Lung (tissue), 12 donors: Measurements from ENCODE around the gene WWTR1. TPM values are rescaled to one million over a fixed set of nuclear protein-coding genes. Genes with fewer than 3 reads are reported as not detected.

Experiments
- ATAC-seq: fragments of 200-7000 bp; cut with Tn5 transposase; one replicate; pipeline ENCODE4 v1.9.1; 2020; ENCODE audit warnings: moderate number of reproducible peaks; ENCODE audit not compliant: insufficient read depth, low FRiP score
- DNase-seq, 3 donors: peaks; one replicate each; pipeline ENCODE4 v3.0.0-alpha.2; 2013 to 2017
- H3K27ac ChIP-seq, 2 donors: one replicate each; pipeline ENCODE4 v1.5.1; 2013; ENCODE audit warnings: mild to moderate bottlenecking in 2 of 2, moderate library complexity in 2 of 2, control low read depth in 1 of 2, inconsistent platforms in 1 of 2, low read depth in 1 of 2, low read length in 1 of 2
- H3K27me3 ChIP-seq, 3 donors: one replicate each; pipeline ENCODE4 v1.5.1; 2013; ENCODE audit warnings: low read length in 2 of 3; ENCODE audit not compliant: control insufficient read depth in 3 of 3, insufficient read depth in 3 of 3
- H3K36me3 ChIP-seq, 4 donors: one replicate each; pipeline ENCODE4 v1.5.1; 2013; ENCODE audit warnings: low read length in 4 of 4, mild to moderate bottlenecking in 1 of 4, moderate library complexity in 1 of 4; ENCODE audit not compliant: control insufficient read depth in 4 of 4, insufficient read depth in 4 of 4
- H3K4me1 ChIP-seq, 5 donors: one replicate each; pipeline ENCODE4 v1.5.1; 2013; ENCODE audit warnings: low read length in 5 of 5, mild to moderate bottlenecking in 2 of 5, moderate library complexity in 1 of 5; ENCODE audit not compliant: control insufficient read depth in 5 of 5, insufficient read depth in 5 of 5
- H3K4me3 ChIP-seq: one replicate; pipeline ENCODE4 v1.5.1; 2013; ENCODE audit warnings: mild to moderate bottlenecking, control low read depth, moderate library complexity
- H3K9ac ChIP-seq, 2 donors: one replicate each; pipeline ENCODE4 v1.5.1; 2013; ENCODE audit warnings: low read length in 2 of 2, control low read depth in 1 of 2; ENCODE audit not compliant: insufficient read depth in 1 of 2
- H3K9me3 ChIP-seq, 4 donors: one replicate each; pipeline ENCODE4 v1.5.1; 2013; ENCODE audit warnings: low read length in 3 of 4, mild to moderate bottlenecking in 1 of 4, moderate library complexity in 1 of 4; ENCODE audit not compliant: control insufficient read depth in 4 of 4, insufficient read depth in 3 of 4
- WGBS, 2 donors: extraction: QIAGEN DNeasy Blood & Tissue Kit; methylation state at CpG; one replicate each; pipeline ENCODE4 v1.1.7; 2013; 5-methylcytosine and 5-hydroxymethylcytosine counted together
- polyA plus RNA-seq, 2 donors: library from polyadenylated mRNA; stranded (reverse); fragments of 200-250 nt; gene quantifications; one replicate each; pipeline ENCODE4 v1.2.1, GENCODE V29; 2013
- total RNA-seq, 2 donors: library from RNA; depleted of rRNA in 1 of 2; stranded (reverse); fragments of >200 nt in 1 of 2; gene quantifications; one replicate each; pipeline ENCODE4 v1.2.1, GENCODE V29; 2014 to 2021
- TF ChIP-seq, protein P1 (sequence below): IDR thresholded peaks from 2 replicates; pipeline ENCODE4 v1.5.1; 2012; ENCODE audit warnings: mild to moderate bottlenecking; ENCODE audit errors: control extremely low read depth, extremely low read depth
- donor health status: control.
- donor health status: control.
- donor health status: Bipolar disorder and iron deficiency.
- donor health status: healthy.
- donor health status: DM: yes; HTN: yes; CAD: no.

Gene WWTR1
- total and polyA plus RNA-seq, 4 donors, result 29.3 to 186 (median 63.4) TPM

DNA sequence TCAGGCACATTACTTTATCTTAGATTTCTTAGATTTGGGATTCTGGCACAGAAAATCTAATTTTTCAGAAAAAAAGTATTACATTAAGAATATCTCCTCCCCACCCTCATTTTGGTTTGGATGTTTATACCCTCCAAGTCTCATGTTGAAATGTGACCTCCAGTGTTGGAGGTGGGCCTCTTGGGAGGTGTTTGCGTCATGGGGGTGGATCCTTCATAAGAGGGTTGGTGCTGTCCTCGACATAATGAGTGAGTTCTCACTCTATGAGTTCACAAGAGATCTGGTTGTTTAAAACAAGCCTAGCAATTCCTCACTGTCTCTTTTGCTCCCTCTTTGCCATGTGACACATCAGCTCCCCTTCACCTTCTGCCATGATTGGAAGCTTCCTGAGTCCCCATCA, 45.6 kb upstream of the WWTR1 start:
- no peak overlapping the region for H3K9ac ChIP-seq
- H3K27me3 ChIP-seq, result no peaks in the 10 kb centered on the region
- 82 to 89% methylated on average over 2 of the region's 2 CpGs for WGBS, 2 donors
- peaks cover 0 to 6% (median 1%) of the 10 kb centered on the region in 4 donors for H3K9me3 ChIP-seq
- TF ChIP-seq, protein P1, sequence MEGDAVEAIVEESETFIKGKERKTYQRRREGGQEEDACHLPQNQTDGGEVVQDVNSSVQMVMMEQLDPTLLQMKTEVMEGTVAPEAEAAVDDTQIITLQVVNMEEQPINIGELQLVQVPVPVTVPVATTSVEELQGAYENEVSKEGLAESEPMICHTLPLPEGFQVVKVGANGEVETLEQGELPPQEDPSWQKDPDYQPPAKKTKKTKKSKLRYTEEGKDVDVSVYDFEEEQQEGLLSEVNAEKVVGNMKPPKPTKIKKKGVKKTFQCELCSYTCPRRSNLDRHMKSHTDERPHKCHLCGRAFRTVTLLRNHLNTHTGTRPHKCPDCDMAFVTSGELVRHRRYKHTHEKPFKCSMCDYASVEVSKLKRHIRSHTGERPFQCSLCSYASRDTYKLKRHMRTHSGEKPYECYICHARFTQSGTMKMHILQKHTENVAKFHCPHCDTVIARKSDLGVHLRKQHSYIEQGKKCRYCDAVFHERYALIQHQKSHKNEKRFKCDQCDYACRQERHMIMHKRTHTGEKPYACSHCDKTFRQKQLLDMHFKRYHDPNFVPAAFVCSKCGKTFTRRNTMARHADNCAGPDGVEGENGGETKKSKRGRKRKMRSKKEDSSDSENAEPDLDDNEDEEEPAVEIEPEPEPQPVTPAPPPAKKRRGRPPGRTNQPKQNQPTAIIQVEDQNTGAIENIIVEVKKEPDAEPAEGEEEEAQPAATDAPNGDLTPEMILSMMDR, result no peak
- no peak overlapping the region for H3K4me3 ChIP-seq
- H3K4me1 ChIP-seq, result peaks cover 0 to 29% (median 2%) of the 10 kb centered on the region in 5 donors
- no peaks in the 10 kb centered on the region for H3K36me3 ChIP-seq
- DNase-seq (no peak), ATAC-seq (no peak)
- no peak overlapping the region for H3K27ac ChIP-seq

DNA sequence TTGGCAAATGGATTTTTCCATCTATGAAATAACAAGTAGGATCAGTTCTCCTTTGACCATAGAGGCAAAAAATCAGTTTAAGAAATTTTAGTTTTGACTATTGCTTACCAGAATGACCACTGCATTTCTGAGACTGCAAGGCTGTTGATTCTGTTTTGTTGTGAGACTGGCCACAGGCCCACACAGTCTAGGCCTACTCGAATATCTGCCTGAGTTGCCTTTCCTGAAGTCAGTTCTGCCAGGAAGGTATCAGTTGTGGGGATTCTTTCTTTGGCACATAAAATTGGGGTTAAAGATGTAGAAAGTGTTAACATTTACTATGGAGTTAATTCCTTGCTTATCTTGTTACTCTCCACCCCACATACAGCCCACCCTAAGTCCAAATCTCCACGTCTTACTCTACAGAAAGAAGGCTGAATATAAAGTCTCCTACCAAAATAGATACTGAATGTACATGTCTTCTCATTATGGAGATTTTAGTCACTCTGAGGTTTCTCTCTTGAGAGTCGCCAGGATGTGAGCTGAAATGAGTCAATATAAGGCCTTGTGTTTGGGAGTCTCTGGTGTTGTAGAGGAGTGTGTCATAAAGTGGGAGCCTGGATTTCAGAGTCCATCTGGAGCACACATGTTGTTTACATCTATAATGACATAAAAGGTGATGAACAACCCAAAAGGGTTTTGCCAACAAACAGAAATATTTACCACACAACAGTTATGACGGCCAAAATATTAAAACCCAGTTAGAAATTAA, 45.0 kb upstream of the WWTR1 start:
- DNase-seq (peak in 2 of 3 donors; percentile 43 to 46), ATAC-seq (no peak)
- no peak overlapping the region for H3K9ac ChIP-seq
- H3K4me3 ChIP-seq, result no peak overlapping the region
- peaks cover 0 to 29% (median 2%) of the 10 kb centered on the region in 5 donors for H3K4me1 ChIP-seq
- no peaks in the 10 kb centered on the region for H3K27me3 ChIP-seq
- WGBS, 2 donors, result 90 to 93% methylated on average over 4 of the region's 4 CpGs
- peak overlapping the region in 1 of 2 donors; percentile 1 for H3K27ac ChIP-seq
- H3K36me3 ChIP-seq, result no peaks in the 10 kb centered on the region
- peaks cover 0 to 7% (median 3%) of the 10 kb centered on the region in 4 donors for H3K9me3 ChIP-seq
- TF ChIP-seq, protein P1, result no peak

DNA sequence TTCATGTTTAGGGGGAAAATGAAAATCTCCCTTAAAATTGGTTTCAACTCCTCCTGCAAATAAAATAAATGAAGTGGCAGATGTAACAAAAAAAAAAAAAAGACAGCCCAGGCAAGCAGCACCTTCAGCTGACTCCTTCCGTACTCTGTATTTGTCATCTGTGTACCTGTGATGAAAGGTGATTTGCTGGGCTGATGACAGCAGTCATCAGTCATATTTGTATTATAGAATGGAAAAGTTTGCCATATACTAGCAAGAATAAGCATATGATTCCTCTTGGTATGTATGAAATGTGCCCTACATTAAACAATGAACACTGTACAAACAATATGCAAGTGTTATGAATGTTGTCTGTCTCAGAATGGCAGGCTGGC, 44.1 kb upstream of the WWTR1 start:
- H3K36me3 ChIP-seq, result no peaks in the 10 kb centered on the region
- peaks cover 0 to 7% (median 3%) of the 10 kb centered on the region in 4 donors for H3K9me3 ChIP-seq
- peaks cover 0 to 21% (median 0%) of the 10 kb centered on the region in 5 donors for H3K4me1 ChIP-seq
- no peak for ATAC-seq
- H3K27me3 ChIP-seq, result no peaks in the 10 kb centered on the region
- WGBS, 2 donors, result 88 to 89% methylated on average over 1 of the region's 1 CpG
- DNase-seq, result no peak
- no peak overlapping the region for H3K9ac ChIP-seq
- H3K27ac ChIP-seq, result no peak overlapping the region
- no peak overlapping the region for H3K4me3 ChIP-seq
- TF ChIP-seq, protein P1, result no peak
